Transverse colon (tissue), 4 donors: Measurements from ENCODE around the gene AVPR2.

ENCODE experiments used
- EP300 ChIP-seq: sonication (generic); formaldehyde crosslinking; IDR thresholded peaks from one replicate; pipeline ENCODE4 v1.6.1; 2017; ENCODE audit warnings: antibody characterized with exemption, low read depth
- POLR2AphosphoS5 ChIP-seq, 3 donors: sonication (generic); formaldehyde crosslinking; IDR thresholded peaks; one replicate each; pipeline ENCODE4 v1.6.1; 2016; ENCODE audit warnings: antibody characterized with exemption in 3 of 3
- TF ChIP-seq, protein P1 (sequence below), 5 experiments: fragments of 200-600 bp in 3 of 5; fragments of 450-650 bp in 2 of 5; sonication (generic) in 3 of 5; IDR thresholded peaks; 1 replicate in 2 of 5; 2 replicates in 3 of 5; pipeline ENCODE4 v1.5.1; 2016 to 2017; ENCODE audit warnings: antibody characterized with exemption in 5 of 5, inconsistent platforms in 3 of 5, mild to moderate bottlenecking in 2 of 5, moderate library complexity in 1 of 5

DNA sequence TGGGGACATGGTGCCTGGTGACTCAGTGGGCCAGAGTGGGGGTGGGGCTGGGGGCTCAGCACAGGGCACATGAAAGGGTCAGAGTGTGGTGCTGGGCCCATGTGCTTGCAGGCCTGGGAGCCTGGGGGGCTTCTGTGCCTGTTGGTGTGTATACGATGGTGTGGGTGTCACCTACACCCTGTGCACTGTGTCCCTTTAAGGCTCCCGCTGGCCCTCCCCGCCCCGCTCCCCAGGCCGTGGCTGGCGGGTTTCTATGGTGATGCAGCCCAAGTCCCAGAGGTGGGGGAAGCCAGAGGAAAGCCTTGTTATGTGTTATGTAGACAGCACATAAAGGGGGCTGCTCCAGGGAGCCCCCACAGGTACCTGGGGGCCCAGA is 24.0 kb upstream of the AVPR2 start:
- TF ChIP-seq, protein P1, sequence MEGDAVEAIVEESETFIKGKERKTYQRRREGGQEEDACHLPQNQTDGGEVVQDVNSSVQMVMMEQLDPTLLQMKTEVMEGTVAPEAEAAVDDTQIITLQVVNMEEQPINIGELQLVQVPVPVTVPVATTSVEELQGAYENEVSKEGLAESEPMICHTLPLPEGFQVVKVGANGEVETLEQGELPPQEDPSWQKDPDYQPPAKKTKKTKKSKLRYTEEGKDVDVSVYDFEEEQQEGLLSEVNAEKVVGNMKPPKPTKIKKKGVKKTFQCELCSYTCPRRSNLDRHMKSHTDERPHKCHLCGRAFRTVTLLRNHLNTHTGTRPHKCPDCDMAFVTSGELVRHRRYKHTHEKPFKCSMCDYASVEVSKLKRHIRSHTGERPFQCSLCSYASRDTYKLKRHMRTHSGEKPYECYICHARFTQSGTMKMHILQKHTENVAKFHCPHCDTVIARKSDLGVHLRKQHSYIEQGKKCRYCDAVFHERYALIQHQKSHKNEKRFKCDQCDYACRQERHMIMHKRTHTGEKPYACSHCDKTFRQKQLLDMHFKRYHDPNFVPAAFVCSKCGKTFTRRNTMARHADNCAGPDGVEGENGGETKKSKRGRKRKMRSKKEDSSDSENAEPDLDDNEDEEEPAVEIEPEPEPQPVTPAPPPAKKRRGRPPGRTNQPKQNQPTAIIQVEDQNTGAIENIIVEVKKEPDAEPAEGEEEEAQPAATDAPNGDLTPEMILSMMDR (IDR thresholded peaks at IDR 0.05), result no peak
- TF ChIP-seq POLR2AphosphoS5 (IDR thresholded peaks at IDR 0.05) (no peak), EP300 (no peak)
